HEK293T (cell line): ENCODE measurements around the gene PAPPA2.

Experiments used
- CTCF ChIA-PET: fragments of 350-600 bp; formaldehyde crosslinking; extraction: SDS; loops from one replicate; lab custom pipeline; 2021; ENCODE audit warnings: antibody characterized with exemption, inconsistent platforms; lab: Yijun Ruan, JAX
- POLR2A ChIA-PET: fragments of 350-600 bp; formaldehyde crosslinking; extraction: SDS; loops from one replicate; lab custom pipeline; 2020; ENCODE audit warnings: antibody characterized with exemption, inconsistent platforms; lab: Yijun Ruan, JAX
- DNase-seq: peaks from one replicate; pipeline ENCODE4 v3.0.0; 2012; ENCODE audit warnings: mixed read lengths; ENCODE audit errors: extremely low spot score
- ARNT ChIP-seq: fragments of 450-650 bp; IDR thresholded peaks from 2 replicates; pipeline ENCODE4 v1.6.1; 2017; ENCODE audit warnings: mild to moderate bottlenecking
- BHLHE40 ChIP-seq: fragments of 450-650 bp; IDR thresholded peaks from 2 replicates; pipeline ENCODE4 v1.6.1; 2016; ENCODE audit warnings: mild to moderate bottlenecking, moderate library complexity, borderline replicate concordance
- CTBP1 ChIP-seq: fragments of 450-650 bp; IDR thresholded peaks from 2 replicates; pipeline ENCODE4 v1.6.1; 2016; ENCODE audit warnings: borderline replicate concordance
- ELF4 ChIP-seq: fragments of 450-650 bp; IDR thresholded peaks from 2 replicates; pipeline ENCODE4 v1.6.1; 2017; ENCODE audit warnings: antibody characterized with exemption
- FOXA1 ChIP-seq: fragments of 450-650 bp; IDR thresholded peaks from 2 replicates; pipeline ENCODE4 v1.6.1; 2016; ENCODE audit warnings: mild to moderate bottlenecking
- FOXK2 ChIP-seq: fragments of 450-650 bp; IDR thresholded peaks from 2 replicates; pipeline ENCODE4 v1.6.1; 2016; ENCODE audit warnings: mild to moderate bottlenecking
- FOXM1 ChIP-seq: fragments of 450-650 bp; IDR thresholded peaks from 2 replicates; pipeline ENCODE4 v1.6.1; 2017; ENCODE audit warnings: mild to moderate bottlenecking, borderline replicate concordance
- HDGF ChIP-seq: fragments of 450-650 bp; IDR thresholded peaks from 2 replicates; pipeline ENCODE4 v1.6.1; 2017; ENCODE audit warnings: antibody characterized with exemption, borderline replicate concordance
- L3MBTL2 ChIP-seq: fragments of 450-650 bp; conservative IDR thresholded peaks from 2 replicates; pipeline ENCODE4 v1.6.1; 2016; ENCODE audit warnings: mild to moderate bottlenecking
- LEF1 ChIP-seq: fragments of 450-650 bp; IDR thresholded peaks from 2 replicates; pipeline ENCODE4 v1.6.1; 2017; ENCODE audit warnings: mild to moderate bottlenecking, borderline replicate concordance
- NFRKB ChIP-seq: fragments of 450-650 bp; IDR thresholded peaks from 2 replicates; pipeline ENCODE4 v1.6.1; 2016; ENCODE audit warnings: mild to moderate bottlenecking, moderate library complexity
- SP1 ChIP-seq: fragments of 450-650 bp; IDR thresholded peaks from 2 replicates; pipeline ENCODE4 v1.6.1; 2017
- SUZ12 ChIP-seq: fragments of 450-650 bp; IDR thresholded peaks from 2 replicates; pipeline ENCODE4 v1.6.1; 2016; ENCODE audit warnings: mild to moderate bottlenecking
- TARDBP ChIP-seq: fragments of 450-650 bp; IDR thresholded peaks from 2 replicates; pipeline ENCODE4 v1.6.1; 2016
- ZNF384 ChIP-seq: fragments of 450-650 bp; IDR thresholded peaks from 2 replicates; pipeline ENCODE4 v1.6.1; 2016
- TF ChIP-seq, protein P1 (sequence below): fragments of 450-650 bp; IDR thresholded peaks from 2 replicates; pipeline ENCODE4 v1.6.1; 2016

The PAPPA2 gene

GRCh38 chr1:176604461-176604860, 141.5 kb downstream of the PAPPA2 start:
- ChIA-PET POLR2A (no interaction called here), CTCF (no interaction called here)
- TF ChIP-seq ZNF384 (no peak), L3MBTL2 (no peak), CTBP1 (no peak), LEF1 (no peak), TARDBP (no peak), ELF4 (no peak), SUZ12 (no peak), HDGF (no peak), FOXA1 (no peak)
- no peak for DNase-seq

GRCh38 chr1:176605176-176605575, 142.2 kb downstream of the PAPPA2 start:
- no peak for DNase-seq
- ChIA-PET POLR2A (no interaction called here), CTCF (no interaction called here)
- TF ChIP-seq, protein P1, sequence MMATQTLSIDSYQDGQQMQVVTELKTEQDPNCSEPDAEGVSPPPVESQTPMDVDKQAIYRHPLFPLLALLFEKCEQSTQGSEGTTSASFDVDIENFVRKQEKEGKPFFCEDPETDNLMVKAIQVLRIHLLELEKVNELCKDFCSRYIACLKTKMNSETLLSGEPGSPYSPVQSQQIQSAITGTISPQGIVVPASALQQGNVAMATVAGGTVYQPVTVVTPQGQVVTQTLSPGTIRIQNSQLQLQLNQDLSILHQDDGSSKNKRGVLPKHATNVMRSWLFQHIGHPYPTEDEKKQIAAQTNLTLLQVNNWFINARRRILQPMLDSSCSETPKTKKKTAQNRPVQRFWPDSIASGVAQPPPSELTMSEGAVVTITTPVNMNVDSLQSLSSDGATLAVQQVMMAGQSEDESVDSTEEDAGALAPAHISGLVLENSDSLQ, result no peak
- no peak for TF ChIP-seq FOXK2
- TF ChIP-seq ARNT, result no peak
- TF ChIP-seq ZNF384, result no peak

GRCh38 chr1:176609556-176610408, 146.8 kb downstream of the PAPPA2 start:
- ChIA-PET POLR2A (no interaction called here), CTCF (no interaction called here)
- no peak for DNase-seq
- TF ChIP-seq SUZ12, result no peak
- TF ChIP-seq HDGF, result no peak
- TF ChIP-seq BHLHE40, result no peak
- TF ChIP-seq FOXA1, result no peak
- TF ChIP-seq, protein P1, result no peak
- no peak for TF ChIP-seq SP1
- TF ChIP-seq ZNF384, result no peak
- TF ChIP-seq TARDBP, result no peak
- no peak for TF ChIP-seq CTBP1
- TF ChIP-seq FOXM1, result no peak
- no peak for TF ChIP-seq L3MBTL2
- no peak for TF ChIP-seq ELF4
- TF ChIP-seq LEF1, result no peak
- no peak for TF ChIP-seq FOXK2
- TF ChIP-seq NFRKB, result no peak
- no peak for TF ChIP-seq ARNT

DNA sequence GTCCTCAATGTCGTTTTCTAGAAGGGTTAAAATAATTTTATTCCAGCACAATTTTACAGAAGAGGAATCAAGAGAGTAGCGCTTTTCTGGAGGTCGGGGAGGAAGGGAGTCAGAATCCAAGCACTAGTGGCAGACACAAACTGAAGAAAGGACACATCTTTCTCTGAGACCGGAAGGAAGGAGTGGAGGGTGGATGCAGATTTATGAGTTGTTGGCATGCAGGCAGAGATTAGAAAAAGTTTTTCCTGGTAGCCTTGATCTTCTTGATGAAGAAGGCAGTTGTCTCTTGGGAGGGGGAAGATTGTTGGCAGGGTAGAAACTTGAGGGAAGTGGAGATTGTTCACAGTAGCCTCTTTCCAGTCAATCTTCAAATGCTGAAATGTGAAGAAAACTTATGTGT, 149.8 kb downstream of the PAPPA2 start:
- DNase-seq, result no peak
- ChIA-PET CTCF (no interaction called here), POLR2A (no interaction called here)
- TF ChIP-seq FOXA1 (no peak), SUZ12 (no peak), BHLHE40 (no peak), ARNT (no peak), FOXK2 (no peak), FOXM1 (no peak), NFRKB (no peak), ELF4 (no peak), LEF1 (no peak), ZNF384 (no peak), SP1 (no peak)
- TF ChIP-seq, protein P1, result no peak

GRCh38 chr1:176617881-176618280, 154.9 kb downstream of the PAPPA2 start:
- CTCF ChIA-PET, result no interaction called here
- POLR2A ChIA-PET, result no interaction called here
- no peak for DNase-seq
- TF ChIP-seq BHLHE40, result no peak
- no peak for TF ChIP-seq CTBP1
- TF ChIP-seq FOXK2, result no peak
- no peak for TF ChIP-seq SUZ12
- TF ChIP-seq L3MBTL2, result no peak
- no peak for TF ChIP-seq FOXM1
- TF ChIP-seq SP1, result no peak
- no peak for TF ChIP-seq ARNT
- TF ChIP-seq, protein P1, result no peak
- TF ChIP-seq ELF4, result no peak
- TF ChIP-seq LEF1, result no peak
- TF ChIP-seq ZNF384, result no peak
- no peak for TF ChIP-seq HDGF
- TF ChIP-seq NFRKB, result no peak
- TF ChIP-seq TARDBP, result no peak
- TF ChIP-seq FOXA1, result no peak

DNA sequence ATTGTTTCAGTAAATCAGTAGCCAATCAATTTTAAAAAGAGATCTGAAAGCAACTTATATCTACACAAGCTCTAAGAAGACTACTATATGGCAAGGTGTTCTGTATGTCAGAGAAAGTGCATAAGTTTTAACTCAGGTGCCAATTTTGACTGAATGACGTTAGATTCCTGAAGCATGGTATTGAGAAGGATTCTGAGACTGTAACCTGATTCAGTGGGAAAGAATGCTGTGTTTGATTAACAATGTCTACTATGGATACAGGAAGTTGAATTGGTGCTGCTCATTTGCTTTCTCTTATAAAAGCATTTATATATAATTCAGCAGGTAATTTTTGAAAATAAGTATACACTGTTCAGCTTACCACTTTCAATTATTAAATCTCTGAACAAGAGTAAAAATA, 156.3 kb downstream of the PAPPA2 start:
- POLR2A ChIA-PET, result no interaction called here
- no peak for DNase-seq
- CTCF ChIA-PET, result no interaction called here
- TF ChIP-seq FOXK2, result no peak
- TF ChIP-seq FOXM1, result no peak
- no peak for TF ChIP-seq BHLHE40
- TF ChIP-seq CTBP1, result no peak
- no peak for TF ChIP-seq TARDBP
- TF ChIP-seq ZNF384, result no peak
- TF ChIP-seq SP1, result no peak
- no peak for TF ChIP-seq SUZ12
- no peak for TF ChIP-seq NFRKB
- no peak for TF ChIP-seq HDGF
- TF ChIP-seq, protein P1, result no peak
- TF ChIP-seq LEF1, result no peak
- no peak for TF ChIP-seq ELF4
- TF ChIP-seq ARNT, result no peak
- TF ChIP-seq FOXA1, result no peak
- TF ChIP-seq L3MBTL2, result no peak
